ENCODE data around the gene CUEDC1. TPM values are rescaled to one million over a fixed set of nuclear protein-coding genes. Genes with fewer than 3 reads are reported as not detected.
"Not testable (repeated sequence)": the region's sequence is repeated elsewhere in the genome, so short reads cannot be mapped to it uniquely, and the experiment has no call there.

Gene CUEDC1
- total RNA-seq, 3 donors from 2014 or later = 13.0 to 18.0 (median 14.5) TPM

- peaks cover 6% of the 10 kb centered on the region for H3K36me3 ChIP-seq
- no peaks in the 10 kb centered on the region for H3K9me3 ChIP-seq
- no peak overlapping the region for H3K4me3 ChIP-seq
- no peak overlapping the region for H3K27ac ChIP-seq
- peaks cover 9 to 10% of the 10 kb centered on the region in 2 donors for H3K4me1 ChIP-seq
- TF ChIP-seq POLR2A (IDR thresholded peaks at IDR 0.05) = no peak
- no peak for TF ChIP-seq CTCF (IDR thresholded peaks at IDR 0.05)
- no peak for TF ChIP-seq POLR2AphosphoS5 (IDR thresholded peaks at IDR 0.05)
- intact Hi-C loops (cut with DNase I; ENCODE audit: low total_unique reads) = no loop called here
- no peak for DNase-seq (ENCODE audit: low spot score in 2 of 2)
- H3K27me3 ChIP-seq = no peaks in the 10 kb centered on the region
These were observed 23.9 kb upstream of the CUEDC1 start for GRCh38 chr17:57979076-57979475.

- H3K4me1 ChIP-seq = peaks cover 0 to 4% of the 10 kb centered on the region in 2 donors
- intact Hi-C loops (cut with DNase I; ENCODE audit: low total_unique reads) = no loop called here
- H3K27ac ChIP-seq = no peak overlapping the region
- no peak for DNase-seq (ENCODE audit: low spot score in 2 of 2)
- H3K36me3 ChIP-seq = peaks cover 6% of the 10 kb centered on the region
- H3K4me3 ChIP-seq = no peak overlapping the region
- no peak for TF ChIP-seq POLR2AphosphoS5 (IDR thresholded peaks at IDR 0.05)
- TF ChIP-seq POLR2A (IDR thresholded peaks at IDR 0.05) = no peak
- TF ChIP-seq CTCF (IDR thresholded peaks at IDR 0.05) = no peak
- no peaks in the 10 kb centered on the region for H3K27me3 ChIP-seq
- no peaks in the 10 kb centered on the region for H3K9me3 ChIP-seq
These were observed 21.4 kb upstream of the CUEDC1 start for GRCh38 chr17:57976594-57976993.

GRCh38 chr17:57975044-57975443 lies 19.8 kb upstream of the CUEDC1 start:
- peaks cover 0 to 4% of the 10 kb centered on the region in 2 donors for H3K4me1 ChIP-seq
- H3K4me3 ChIP-seq = no peak overlapping the region
- no peak for DNase-seq (ENCODE audit: low spot score in 2 of 2)
- TF ChIP-seq CTCF (IDR thresholded peaks at IDR 0.05) = no peak
- TF ChIP-seq POLR2A (IDR thresholded peaks at IDR 0.05) = no peak
- TF ChIP-seq POLR2AphosphoS5 (IDR thresholded peaks at IDR 0.05) = no peak
- H3K27ac ChIP-seq = peak overlapping the region in 1 of 2 donors; percentile 40
- H3K9me3 ChIP-seq = no peaks in the 10 kb centered on the region
- intact Hi-C loops (cut with DNase I; ENCODE audit: low total_unique reads) = no loop called here
- peaks cover 6% of the 10 kb centered on the region for H3K36me3 ChIP-seq
- H3K27me3 ChIP-seq = no peaks in the 10 kb centered on the region

GRCh38 chr17:57974053-57974824 lies 19.0 kb upstream of the CUEDC1 start:
- H3K9me3 ChIP-seq; H3K36me3 ChIP-seq; H3K4me1 ChIP-seq; H3K27me3 ChIP-seq; DNase-seq (ENCODE audit: low spot score in 2 of 2); intact Hi-C loops (cut with DNase I; ENCODE audit: low total_unique reads); H3K4me3 ChIP-seq: not testable (repeated sequence)
- H3K27ac ChIP-seq = peak overlapping the region in 1 of 2 donors; percentile 40

GRCh38 chr17:57972151-57972550 lies 16.9 kb upstream of the CUEDC1 start:
- intact Hi-C loops (cut with DNase I; ENCODE audit: low total_unique reads) = no loop called here
- TF ChIP-seq POLR2A (IDR thresholded peaks at IDR 0.05) (no peak), POLR2AphosphoS5 (IDR thresholded peaks at IDR 0.05) (no peak), CTCF (IDR thresholded peaks at IDR 0.05) (no peak)
- H3K4me3 ChIP-seq = no peak overlapping the region
- peaks cover 0 to 4% of the 10 kb centered on the region in 2 donors for H3K4me1 ChIP-seq
- no peak overlapping the region for H3K27ac ChIP-seq
- no peaks in the 10 kb centered on the region for H3K9me3 ChIP-seq
- H3K27me3 ChIP-seq = no peaks in the 10 kb centered on the region
- DNase-seq (ENCODE audit: low spot score in 2 of 2) = no peak
- H3K36me3 ChIP-seq = peaks cover 4% of the 10 kb centered on the region
